GM21381 (cell line): ENCODE results near the gene TEAD1.

Experiments
- ATAC-seq: cut with Tn5 transposase; IDR thresholded peaks from one replicate; pipeline ENCODE4 v1.9.1; 2021; ENCODE audit warnings: mild to moderate bottlenecking, moderate library complexity; ENCODE audit not compliant: unreplicated experiment

TEAD1 gene

GRCh38 chr11:12762278-12762677, 88.1 kb downstream of the TEAD1 start:
- no peak for ATAC-seq

GRCh38 chr11:12762696-12763324, 88.6 kb downstream of the TEAD1 start:
- no peak for ATAC-seq

GRCh38 chr11:12764187-12764914, 90.1 kb downstream of the TEAD1 start:
- ATAC-seq: no peak

GRCh38 chr11:12765428-12765827, 91.2 kb downstream of the TEAD1 start:
- ATAC-seq: no peak

GRCh38 chr11:12767027-12767426, 92.8 kb downstream of the TEAD1 start:
- ATAC-seq: no peak

- ATAC-seq: no peak
These were observed 93.4 kb downstream of the TEAD1 start for GRCh38 chr11:12767577-12767976.

GRCh38 chr11:12768726-12769673, 94.8 kb downstream of the TEAD1 start:
- ATAC-seq: no peak

- no peak for ATAC-seq
These were observed 95.7 kb downstream of the TEAD1 start for GRCh38 chr11:12769834-12770345.

- no peak for ATAC-seq
These were observed 96.2 kb downstream of the TEAD1 start for GRCh38 chr11:12770435-12770834.

GRCh38 chr11:12770966-12771597, 96.9 kb downstream of the TEAD1 start:
- ATAC-seq: no peak

GRCh38 chr11:12771875-12772274, 97.7 kb downstream of the TEAD1 start:
- no peak for ATAC-seq

GRCh38 chr11:12772324-12772723, 98.1 kb downstream of the TEAD1 start:
- ATAC-seq: no peak

GRCh38 chr11:12773591-12773990, 99.4 kb downstream of the TEAD1 start:
- ATAC-seq: no peak

- no peak for ATAC-seq
These were observed 101.7 kb downstream of the TEAD1 start for GRCh38 chr11:12775955-12776354.

GRCh38 chr11:12777208-12777874, 103.1 kb downstream of the TEAD1 start:
- no peak for ATAC-seq

GRCh38 chr11:12778240-12778905, 104.2 kb downstream of the TEAD1 start:
- ATAC-seq: no peak

GRCh38 chr11:12783765-12784164, 109.5 kb downstream of the TEAD1 start:
- no peak for ATAC-seq

GRCh38 chr11:12784445-12784844, 110.2 kb downstream of the TEAD1 start:
- ATAC-seq: no peak

- no peak for ATAC-seq
These were observed 110.8 kb downstream of the TEAD1 start for GRCh38 chr11:12784987-12785386.

GRCh38 chr11:12785901-12786300, 111.7 kb downstream of the TEAD1 start:
- no peak for ATAC-seq
